HCT116 (cell line): ENCODE results near the gene C2CD2. TPM values are rescaled to one million over a fixed set of nuclear protein-coding genes. Genes with fewer than 3 reads are reported as not detected.

Experiments
- ATAC-seq: fragments of 200-7000 bp; cut with Tn5 transposase; 2 replicates; pipeline ENCODE4 v1.9.1; 2020; ENCODE audit warnings: mild to moderate bottlenecking, moderate library complexity
- BruUV-seq: library from RNA; stranded (reverse); fragments of 400-500 nt; replicated peaks from 2 replicates; lab custom pipeline; 2021; lab: Mats Ljungman, UMichigan
- CTCF ChIA-PET: fragments of 300-600 bp; sonication (Branson Sonifier 250); formaldehyde crosslinking; loops from one replicate; lab custom pipeline; 2021; ENCODE audit warnings: antibody characterized with exemption; lab: Charles Lee
- POLR2A ChIA-PET: fragments of 300-600, 350-600 bp; sonication (Branson Sonifier 250); formaldehyde crosslinking; loops from one replicate; lab custom pipeline; 2021; ENCODE audit warnings: antibody characterized with exemption; lab: Charles Lee
- RAD21 ChIA-PET, 2 experiments: fragments of 300-600 bp; sonication (Branson Sonifier 250); formaldehyde crosslinking; loops; one replicate each; lab custom pipeline; 2023; ENCODE audit warnings: low total read pairs in 2 of 2; ENCODE audit not compliant: uncharacterized antibody in 2 of 2, unreplicated experiment in 2 of 2, low non-redundant PET in 1 of 2; lab: Charles Lee
- DNase-seq: peaks from one replicate; pipeline ENCODE4 v3.0.0-alpha.2; 2010; ENCODE audit warnings: low read depth, low spot score
- H2AFZ ChIP-seq: fragments of 200-600 bp; shearing (Covaris generic), sonication (generic); 2 replicates; pipeline ENCODE4 v1.6.1; 2017; ENCODE audit warnings: low read depth, mixed run types, mixed read lengths, antibody characterized with exemption, low read length; ENCODE audit not compliant: poor library complexity, severe bottlenecking
- H3K27ac ChIP-seq: 2 replicates; pipeline ENCODE4 v1.5.1; 2012; ENCODE audit warnings: low read depth, low read length
- H3K27me3 ChIP-seq: fragments of 200-600 bp; sonication (generic); 2 replicates; pipeline ENCODE4 v1.6.1; 2016; ENCODE audit warnings: mixed run types, low read length, mixed read lengths; ENCODE audit not compliant: insufficient read depth
- H3K36me3 ChIP-seq, 2 experiments: fragments of 200-500 bp in 1 of 2; fragments of 200-600 bp in 1 of 2; sonication (Bioruptor generic) in 1 of 2; sonication (generic) in 1 of 2; 2 replicates each; pipeline versions ENCODE4 v1.5.1 to v1.6.1; 2014 to 2016; ENCODE audit warnings: low read length in 2 of 2, inconsistent platforms in 1 of 2, mixed read lengths in 1 of 2, mixed run types in 1 of 2; ENCODE audit not compliant: insufficient read depth in 2 of 2, control insufficient read depth in 1 of 2
- H3K4me1 ChIP-seq, 2 experiments: fragments of 200-600 bp in 1 of 2; sonication (generic) in 1 of 2; 2 replicates each; pipeline versions ENCODE4 v1.5.1 to v1.6.1; 2012 to 2017; ENCODE audit warnings: low read length in 2 of 2, inconsistent platforms in 1 of 2, mild to moderate bottlenecking in 1 of 2, mixed read lengths in 1 of 2, mixed run types in 1 of 2, moderate library complexity in 1 of 2; ENCODE audit not compliant: insufficient read depth in 2 of 2, control insufficient read depth in 1 of 2
- H3K4me2 ChIP-seq: fragments of 200-600 bp; sonication (generic); 2 replicates; pipeline ENCODE4 v1.6.1; 2017; ENCODE audit warnings: mixed run types, low read length, mixed read lengths
- H3K4me3 ChIP-seq, 2 experiments: fragments of 200-600 bp in 1 of 2; sonication (generic) in 1 of 2; replicated peaks in 1 of 2; 2 replicates each; pipeline ENCODE4 v1.5.1; 2011 to 2016; ENCODE audit warnings: low read length in 2 of 2, control low read depth in 1 of 2, low read depth in 1 of 2, mild to moderate bottlenecking in 1 of 2, mixed read lengths in 1 of 2, mixed run types in 1 of 2
- H3K79me2 ChIP-seq: fragments of 200-600 bp; sonication (generic); 2 replicates; pipeline ENCODE4 v1.6.1; 2017; ENCODE audit warnings: mild to moderate bottlenecking, mixed run types, low read length, moderate library complexity, mixed read lengths; ENCODE audit not compliant: insufficient read depth
- H3K9ac ChIP-seq: fragments of 200-600 bp; sonication (generic); 2 replicates; pipeline ENCODE4 v1.6.1; 2016; ENCODE audit warnings: low read length, mixed read lengths
- H3K9me2 ChIP-seq: fragments of 200-600 bp; sonication (generic), shearing (Covaris generic); 2 replicates; pipeline ENCODE4 v1.6.1; 2017; ENCODE audit warnings: mixed run types, mild to moderate bottlenecking, moderate library complexity; ENCODE audit not compliant: insufficient read depth
- H3K9me3 ChIP-seq, 2 experiments: fragments of 200-500 bp in 1 of 2; fragments of 200-600 bp in 1 of 2; sonication (Bioruptor generic) in 1 of 2; sonication (generic) in 1 of 2; 2 replicates each; pipeline ENCODE4 v1.6.1; 2014 to 2017; ENCODE audit warnings: low read length in 2 of 2, mixed read lengths in 2 of 2, inconsistent platforms in 1 of 2, low read depth in 1 of 2, mild to moderate bottlenecking in 1 of 2, mixed run types in 1 of 2, moderate library complexity in 1 of 2; ENCODE audit not compliant: control insufficient read depth in 1 of 2, insufficient read depth in 1 of 2
- H4K20me1 ChIP-seq: fragments of 200-600 bp; sonication (generic), shearing (Covaris generic); 2 replicates; pipeline ENCODE4 v1.6.1; 2017; ENCODE audit warnings: mixed run types, mild to moderate bottlenecking, moderate library complexity; ENCODE audit not compliant: insufficient read depth
- EGR1 ChIP-seq: IDR thresholded peaks from 2 replicates; pipeline ENCODE4 v1.6.1; 2012; ENCODE audit warnings: low read depth
- EZH2 ChIP-seq: fragments of 200-600 bp; sonication (generic); IDR thresholded peaks from 2 replicates; pipeline ENCODE4 v1.6.1; 2017; ENCODE audit warnings: antibody characterized with exemption, mixed run types
- FOSL1 ChIP-seq: IDR thresholded peaks from 2 replicates; pipeline ENCODE4 v1.6.1; 2012; ENCODE audit warnings: low read depth
- JUND ChIP-seq: IDR thresholded peaks from 2 replicates; pipeline ENCODE4 v1.6.1; 2012
- MAX ChIP-seq: IDR thresholded peaks from 2 replicates; pipeline ENCODE4 v1.6.1; 2012
- POLR2A ChIP-seq: IDR thresholded peaks from 2 replicates; pipeline ENCODE4 v1.7.0; 2011; ENCODE audit warnings: borderline replicate concordance; ENCODE audit not compliant: insufficient read depth, insufficient read length; ENCODE audit errors: extremely low read depth
- POLR2AphosphoS5 ChIP-seq: IDR thresholded peaks from 2 replicates; pipeline ENCODE4 v1.6.1; 2011; ENCODE audit warnings: mild to moderate bottlenecking, low read depth, low read length, moderate library complexity
- SIN3A ChIP-seq: IDR thresholded peaks from 2 replicates; pipeline ENCODE4 v1.6.1; 2012; ENCODE audit warnings: low read depth
- SP1 ChIP-seq: IDR thresholded peaks from 2 replicates; pipeline ENCODE4 v1.6.1; 2012; ENCODE audit warnings: low read depth
- SRF ChIP-seq: IDR thresholded peaks from 2 replicates; pipeline ENCODE4 v1.6.1; 2012; ENCODE audit warnings: low read depth
- TCF7L2 ChIP-seq: IDR thresholded peaks from 2 replicates; pipeline ENCODE4 v1.7.0; 2011; ENCODE audit warnings: borderline replicate concordance, inconsistent platforms; ENCODE audit not compliant: insufficient read depth, insufficient read length; ENCODE audit errors: extremely low read depth
- YY1 ChIP-seq: IDR thresholded peaks from 2 replicates; pipeline ENCODE4 v1.6.1; 2011; ENCODE audit warnings: low read length, low read depth, moderate library complexity, mild to moderate bottlenecking; ENCODE audit not compliant: insufficient replicate concordance; ENCODE audit errors: extremely low read depth
- ZFX ChIP-seq: fragments of 450-650 bp; IDR thresholded peaks from 2 replicates; pipeline ENCODE4 v1.6.1; 2017
- ZNF274 ChIP-seq: fragments of 200-500 bp; sonication (Bioruptor generic); IDR thresholded peaks from 2 replicates; pipeline ENCODE4 v1.6.1; 2014; ENCODE audit warnings: mild to moderate bottlenecking, low read depth, low read length, inconsistent platforms
- intact Hi-C: fragments of 100-400 bp; cut with micrococcal nuclease; formaldehyde crosslinking; loops from 2 replicates; pipeline ENCODE4 v1.10.0; 2022
- total RNA-seq: library from RNA; stranded (reverse); gene quantifications from one replicate; pipeline ENCODE4 v1.2.1, GENCODE V29; 2021; ENCODE audit not compliant: unreplicated experiment
- TF ChIP-seq, protein P1 (sequence below), 3 experiments: fragments of 200-600 bp in 1 of 3; sonication (generic) in 1 of 3; IDR thresholded peaks in 2 of 3; conservative IDR thresholded peaks in 1 of 3; 2 replicates each; pipeline ENCODE4 v1.5.1; 2012 to 2017; ENCODE audit warnings: low read depth in 2 of 3, low read length in 2 of 3, antibody characterized with exemption in 1 of 3, borderline replicate concordance in 1 of 3, control low read depth in 1 of 3, mild to moderate bottlenecking in 1 of 3, mixed read lengths in 1 of 3, mixed run types in 1 of 3, moderate library complexity in 1 of 3; ENCODE audit not compliant: insufficient read depth in 1 of 3

C2CD2 gene
- total RNA-seq, 1 experiment from 2014 or later = 22.0 TPM

DNA sequence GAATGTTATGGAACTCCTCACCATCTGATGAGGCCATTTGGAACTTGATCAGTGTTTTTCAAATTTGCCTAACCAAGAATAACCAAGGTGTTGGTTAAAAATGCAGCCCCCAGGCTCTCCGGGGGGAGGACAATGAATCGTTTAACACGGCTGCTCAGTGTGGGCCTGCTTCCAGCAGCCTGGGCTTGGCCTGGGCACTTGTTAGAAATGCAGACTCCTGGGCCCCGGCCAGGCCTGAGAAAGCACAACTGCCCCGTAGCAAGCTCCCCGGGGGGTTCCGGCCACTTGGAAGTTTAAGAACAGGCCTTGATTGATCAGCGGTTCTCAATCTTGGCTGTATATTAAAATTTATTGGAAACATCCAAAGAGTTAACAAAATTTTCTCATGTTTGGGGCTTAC lies 22.8 kb upstream of the C2CD2 start:
- no peaks in the 10 kb centered on the region for H3K36me3 ChIP-seq
- H3K27ac ChIP-seq = no peak overlapping the region
- BruUV-seq = no TSS peak
- RAD21 ChIA-PET = no interaction called here
- intact Hi-C loops = no loop called here
- no peak overlapping the region for H2AFZ ChIP-seq
- H3K4me1 ChIP-seq = no peaks in the 10 kb centered on the region
- H3K9me3 ChIP-seq = 0 out of 4 replicates have a peak, but pooled peaks cover 0 to 10% of the 10 kb centered on the region in 2 experiments
- no peak overlapping the region for H3K4me3 ChIP-seq
- POLR2A ChIA-PET = no interaction called here
- no peak overlapping the region for H3K9ac ChIP-seq
- H3K9me2 ChIP-seq = no peaks in the 10 kb centered on the region
- H3K79me2 ChIP-seq = no peaks in the 10 kb centered on the region
- DNase-seq (no peak), ATAC-seq (no peak)
- CTCF ChIA-PET = no interaction called here
- H3K27me3 ChIP-seq = no peaks in the 10 kb centered on the region
- no peak overlapping the region for H3K4me2 ChIP-seq
- H4K20me1 ChIP-seq = no peaks in the 10 kb centered on the region
- TF ChIP-seq SP1 (no peak), EZH2 (no peak), SIN3A (no peak), POLR2AphosphoS5 (no peak), FOSL1 (no peak), YY1 (no peak), EGR1 (no peak), POLR2A (no peak), JUND (no peak), ZNF274 (no peak), MAX (no peak), SRF (no peak), ZFX (no peak), TCF7L2 (no peak)
- TF ChIP-seq, protein P1, sequence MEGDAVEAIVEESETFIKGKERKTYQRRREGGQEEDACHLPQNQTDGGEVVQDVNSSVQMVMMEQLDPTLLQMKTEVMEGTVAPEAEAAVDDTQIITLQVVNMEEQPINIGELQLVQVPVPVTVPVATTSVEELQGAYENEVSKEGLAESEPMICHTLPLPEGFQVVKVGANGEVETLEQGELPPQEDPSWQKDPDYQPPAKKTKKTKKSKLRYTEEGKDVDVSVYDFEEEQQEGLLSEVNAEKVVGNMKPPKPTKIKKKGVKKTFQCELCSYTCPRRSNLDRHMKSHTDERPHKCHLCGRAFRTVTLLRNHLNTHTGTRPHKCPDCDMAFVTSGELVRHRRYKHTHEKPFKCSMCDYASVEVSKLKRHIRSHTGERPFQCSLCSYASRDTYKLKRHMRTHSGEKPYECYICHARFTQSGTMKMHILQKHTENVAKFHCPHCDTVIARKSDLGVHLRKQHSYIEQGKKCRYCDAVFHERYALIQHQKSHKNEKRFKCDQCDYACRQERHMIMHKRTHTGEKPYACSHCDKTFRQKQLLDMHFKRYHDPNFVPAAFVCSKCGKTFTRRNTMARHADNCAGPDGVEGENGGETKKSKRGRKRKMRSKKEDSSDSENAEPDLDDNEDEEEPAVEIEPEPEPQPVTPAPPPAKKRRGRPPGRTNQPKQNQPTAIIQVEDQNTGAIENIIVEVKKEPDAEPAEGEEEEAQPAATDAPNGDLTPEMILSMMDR (IDR thresholded peaks at IDR 0.05 in 2 of 3, conservative IDR thresholded peaks at IDR 0.05 in 1 of 3; ENCODE audit: borderline replicate concordance in 1 of 3, insufficient read depth in 1 of 3, low read depth in 2 of 3, low read length in 2 of 3) = no peak
